HEK293 (cell line): ENCODE results near the gene CXXC1.

ENCODE experiments used
- CTCF ChIA-PET: fragments of 350-600 bp; formaldehyde crosslinking; extraction: SDS; loops from one replicate; lab custom pipeline; 2021; ENCODE audit warnings: antibody characterized with exemption; lab: Yijun Ruan, JAX
- POLR2A ChIA-PET: fragments of 300-600 bp; formaldehyde crosslinking; extraction: SDS; loops from one replicate; lab custom pipeline; 2020; ENCODE audit warnings: antibody characterized with exemption, inconsistent platforms; lab: Yijun Ruan, JAX
- H3K27ac ChIP-seq: fragments of 200-500 bp; sonication (Bioruptor generic); 2 replicates; pipeline ENCODE4 v1.5.1; 2014; ENCODE audit warnings: low read depth, low read length, control low read depth, inconsistent platforms; ENCODE audit errors: extremely low read depth
- H3K36me3 ChIP-seq, 2 experiments: fragments of 200-500 bp in 1 of 2; sonication (Bioruptor generic) in 1 of 2; 1 replicate in 1 of 2; 2 replicates in 1 of 2; pipeline ENCODE4 v1.5.1; 2014 to 2017; ENCODE audit warnings: inconsistent platforms in 2 of 2, low read length in 2 of 2; ENCODE audit not compliant: control insufficient read depth in 2 of 2, insufficient read depth in 1 of 2
- H3K4me1 ChIP-seq: fragments of 200-500 bp; sonication (Bioruptor generic); 2 replicates; pipeline ENCODE4 v1.5.1; 2014; ENCODE audit warnings: mild to moderate bottlenecking, low read length, inconsistent platforms; ENCODE audit not compliant: control insufficient read depth, insufficient read depth
- H3K4me3 ChIP-seq: 2 replicates; pipeline ENCODE4 v1.5.1; 2011; ENCODE audit warnings: low read depth, mild to moderate bottlenecking, control low read depth, low read length, moderate library complexity
- H3K9me3 ChIP-seq: fragments of 200-500 bp; sonication (Bioruptor generic); 2 replicates; pipeline ENCODE4 v1.5.1; 2014; ENCODE audit warnings: low read depth, low read length, inconsistent platforms; ENCODE audit not compliant: control insufficient read depth, insufficient read depth
- AEBP2 ChIP-seq: fragments of 450-650 bp; formaldehyde crosslinking; IDR thresholded peaks from 2 replicates; pipeline ENCODE4 v1.5.1; 2016; ENCODE audit warnings: missing biosample characterization, missing genetic modification characterization, borderline replicate concordance
- ATF2 ChIP-seq: fragments of 450-650 bp; formaldehyde crosslinking; IDR thresholded peaks from 2 replicates; pipeline ENCODE4 v1.5.1; 2016; ENCODE audit warnings: missing biosample characterization, missing genetic modification characterization, low read depth
- ELK4 ChIP-seq: IDR thresholded peaks from 2 replicates; pipeline ENCODE4 v1.6.1; 2011; ENCODE audit warnings: mild to moderate bottlenecking, low read depth, low read length, borderline replicate concordance
- HOXD13 ChIP-seq: sonication (generic); formaldehyde crosslinking; IDR thresholded peaks from 2 replicates; pipeline ENCODE4 v1.8.0; 2022; ENCODE audit warnings: missing genetic modification reagents, borderline replicate concordance
- IKZF3 ChIP-seq: fragments of 450-650 bp; IDR thresholded peaks from 2 replicates; pipeline ENCODE4 v1.5.0; 2018; ENCODE audit warnings: missing biosample characterization, mild to moderate bottlenecking, missing genetic modification characterization, moderate library complexity
- KLF17 ChIP-seq: fragments of 450-650 bp; formaldehyde crosslinking; IDR thresholded peaks from 2 replicates; pipeline ENCODE4 v1.5.1; 2016; ENCODE audit warnings: missing biosample characterization, missing genetic modification characterization
- MZF1 ChIP-seq: fragments of 450-650 bp; formaldehyde crosslinking; IDR thresholded peaks from 2 replicates; pipeline ENCODE4 v1.5.1; 2017; ENCODE audit warnings: missing biosample characterization, missing genetic modification characterization, borderline replicate concordance
- ZBTB44 ChIP-seq: fragments of 450-650 bp; IDR thresholded peaks from 2 replicates; pipeline ENCODE4 v1.5.1; 2018; ENCODE audit warnings: missing biosample characterization, mild to moderate bottlenecking, missing genetic modification characterization
- ZNF114 ChIP-seq: fragments of 450-650 bp; formaldehyde crosslinking; IDR thresholded peaks from 2 replicates; pipeline ENCODE4 v1.5.0; 2017; ENCODE audit warnings: missing biosample characterization, missing genetic modification characterization
- ZNF221 ChIP-seq: fragments of 450-650 bp; formaldehyde crosslinking; IDR thresholded peaks from 2 replicates; pipeline ENCODE4 v1.5.1; 2017; ENCODE audit warnings: missing biosample characterization, missing genetic modification characterization, borderline replicate concordance
- ZNF354C ChIP-seq: fragments of 450-650 bp; formaldehyde crosslinking; IDR thresholded peaks from 2 replicates; pipeline ENCODE4 v1.5.1; 2016; ENCODE audit warnings: missing biosample characterization, missing genetic modification characterization, low read depth, borderline replicate concordance
- ZNF530 ChIP-seq: fragments of 450-650 bp; formaldehyde crosslinking; IDR thresholded peaks from 2 replicates; pipeline ENCODE4 v1.5.1; 2016; ENCODE audit warnings: low read depth, missing biosample characterization, missing genetic modification characterization
- ZNF596 ChIP-seq: fragments of 450-650 bp; IDR thresholded peaks from 2 replicates; pipeline ENCODE4 v1.5.0; 2018; ENCODE audit warnings: missing biosample characterization, mild to moderate bottlenecking, missing genetic modification characterization, moderate library complexity
- ZSCAN30 ChIP-seq: fragments of 450-650 bp; IDR thresholded peaks from 2 replicates; pipeline ENCODE4 v1.5.1; 2018; ENCODE audit warnings: missing biosample characterization, mild to moderate bottlenecking, missing genetic modification characterization, moderate library complexity
- TF ChIP-seq, protein P1 (sequence below): fragments of 450-650 bp; formaldehyde crosslinking; IDR thresholded peaks from 2 replicates; pipeline ENCODE4 v1.5.1; 2016; ENCODE audit warnings: missing biosample characterization, missing genetic modification characterization, borderline replicate concordance
- TF ChIP-seq, protein P2 (sequence below): fragments of 450-650 bp; formaldehyde crosslinking; IDR thresholded peaks from 2 replicates; pipeline ENCODE4 v1.5.1; 2016; ENCODE audit warnings: missing biosample characterization, missing genetic modification characterization, borderline replicate concordance
- TF ChIP-seq, protein P3 (sequence below): fragments of 450-650 bp; formaldehyde crosslinking; IDR thresholded peaks from 2 replicates; pipeline ENCODE4 v1.5.1; 2017; ENCODE audit warnings: missing biosample characterization, missing genetic modification characterization

Gene CXXC1

DNA sequence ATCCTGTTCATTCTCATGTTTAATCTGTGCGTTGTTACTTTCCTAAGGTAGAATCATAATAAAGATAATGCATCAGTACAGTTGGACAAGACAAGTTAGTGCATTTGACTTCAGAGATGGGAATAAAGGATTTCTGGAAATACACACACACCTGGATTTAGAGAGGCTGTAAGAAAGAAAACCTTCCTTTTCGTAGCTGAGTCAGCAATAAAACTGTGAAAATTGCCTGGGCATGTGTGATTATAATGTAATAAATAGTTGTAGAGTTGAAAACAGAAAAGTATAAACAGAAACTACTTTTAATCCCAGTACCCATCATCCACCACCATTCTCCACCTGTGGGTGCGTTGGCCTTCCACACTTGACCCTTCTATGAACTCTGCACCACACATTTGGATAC, 36.6 kb downstream of the CXXC1 start (continued):
- TF ChIP-seq ZBTB44 (tag by site-specific recombination) (no peak), HOXD13 (CRISPR knock-in tag) (no peak), ZNF114 (tag by site-specific recombination) (no peak), ATF2 (tag by site-specific recombination) (no peak), ZNF221 (tag by site-specific recombination) (no peak), MZF1 (no peak), KLF17 (tag by site-specific recombination) (no peak), ELK4 (no peak)
- TF ChIP-seq, protein P1, sequence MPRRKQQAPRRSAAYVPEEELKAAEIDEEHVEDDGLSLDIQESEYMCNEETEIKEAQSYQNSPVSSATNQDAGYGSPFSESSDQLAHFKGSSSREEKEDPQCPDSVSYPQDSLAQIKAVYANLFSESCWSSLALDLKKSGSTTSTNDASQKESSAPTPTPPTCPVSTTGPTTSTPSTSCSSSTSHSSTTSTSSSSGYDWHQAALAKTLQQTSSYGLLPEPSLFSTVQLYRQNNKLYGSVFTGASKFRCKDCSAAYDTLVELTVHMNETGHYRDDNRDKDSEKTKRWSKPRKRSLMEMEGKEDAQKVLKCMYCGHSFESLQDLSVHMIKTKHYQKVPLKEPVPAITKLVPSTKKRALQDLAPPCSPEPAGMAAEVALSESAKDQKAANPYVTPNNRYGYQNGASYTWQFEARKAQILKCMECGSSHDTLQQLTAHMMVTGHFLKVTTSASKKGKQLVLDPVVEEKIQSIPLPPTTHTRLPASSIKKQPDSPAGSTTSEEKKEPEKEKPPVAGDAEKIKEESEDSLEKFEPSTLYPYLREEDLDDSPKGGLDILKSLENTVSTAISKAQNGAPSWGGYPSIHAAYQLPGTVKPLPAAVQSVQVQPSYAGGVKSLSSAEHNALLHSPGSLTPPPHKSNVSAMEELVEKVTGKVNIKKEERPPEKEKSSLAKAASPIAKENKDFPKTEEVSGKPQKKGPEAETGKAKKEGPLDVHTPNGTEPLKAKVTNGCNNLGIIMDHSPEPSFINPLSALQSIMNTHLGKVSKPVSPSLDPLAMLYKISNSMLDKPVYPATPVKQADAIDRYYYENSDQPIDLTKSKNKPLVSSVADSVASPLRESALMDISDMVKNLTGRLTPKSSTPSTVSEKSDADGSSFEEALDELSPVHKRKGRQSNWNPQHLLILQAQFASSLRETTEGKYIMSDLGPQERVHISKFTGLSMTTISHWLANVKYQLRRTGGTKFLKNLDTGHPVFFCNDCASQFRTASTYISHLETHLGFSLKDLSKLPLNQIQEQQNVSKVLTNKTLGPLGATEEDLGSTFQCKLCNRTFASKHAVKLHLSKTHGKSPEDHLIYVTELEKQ (tag by site-specific recombination): no peak

DNA sequence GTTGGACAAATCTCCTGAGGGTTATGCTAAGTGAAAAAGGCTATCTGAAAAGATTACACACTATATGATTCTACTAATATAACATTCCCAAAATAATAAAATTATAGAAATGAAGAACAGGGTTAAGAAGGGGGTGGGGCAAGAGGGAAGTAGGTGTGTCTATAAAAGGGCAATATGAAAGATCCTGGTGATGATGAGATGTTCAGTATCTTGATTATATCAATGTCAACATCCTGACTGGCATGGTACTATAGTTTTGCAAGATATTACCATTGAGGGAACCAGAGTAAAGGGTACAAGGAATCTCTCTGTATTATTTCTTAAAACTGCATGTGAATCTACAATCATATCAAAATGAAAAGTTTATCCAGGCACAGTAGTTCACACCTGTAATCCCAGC, 37.9 kb downstream of the CXXC1 start:
- H3K27ac ChIP-seq: no peak overlapping the region
- no peak overlapping the region for H3K4me3 ChIP-seq
- no peaks in the 10 kb centered on the region for H3K36me3 ChIP-seq
- H3K4me1 ChIP-seq: no peaks in the 10 kb centered on the region
- ChIA-PET CTCF (no interaction called here), POLR2A (no interaction called here)
- no peaks in the 10 kb centered on the region for H3K9me3 ChIP-seq
- TF ChIP-seq ZSCAN30 (no peak), ZNF596 (tag by site-specific recombination) (no peak), IKZF3 (no peak), ZNF530 (tag by site-specific recombination) (no peak), ZNF354C (tag by site-specific recombination) (no peak), AEBP2 (tag by site-specific recombination) (no peak)
- TF ChIP-seq, protein P2, sequence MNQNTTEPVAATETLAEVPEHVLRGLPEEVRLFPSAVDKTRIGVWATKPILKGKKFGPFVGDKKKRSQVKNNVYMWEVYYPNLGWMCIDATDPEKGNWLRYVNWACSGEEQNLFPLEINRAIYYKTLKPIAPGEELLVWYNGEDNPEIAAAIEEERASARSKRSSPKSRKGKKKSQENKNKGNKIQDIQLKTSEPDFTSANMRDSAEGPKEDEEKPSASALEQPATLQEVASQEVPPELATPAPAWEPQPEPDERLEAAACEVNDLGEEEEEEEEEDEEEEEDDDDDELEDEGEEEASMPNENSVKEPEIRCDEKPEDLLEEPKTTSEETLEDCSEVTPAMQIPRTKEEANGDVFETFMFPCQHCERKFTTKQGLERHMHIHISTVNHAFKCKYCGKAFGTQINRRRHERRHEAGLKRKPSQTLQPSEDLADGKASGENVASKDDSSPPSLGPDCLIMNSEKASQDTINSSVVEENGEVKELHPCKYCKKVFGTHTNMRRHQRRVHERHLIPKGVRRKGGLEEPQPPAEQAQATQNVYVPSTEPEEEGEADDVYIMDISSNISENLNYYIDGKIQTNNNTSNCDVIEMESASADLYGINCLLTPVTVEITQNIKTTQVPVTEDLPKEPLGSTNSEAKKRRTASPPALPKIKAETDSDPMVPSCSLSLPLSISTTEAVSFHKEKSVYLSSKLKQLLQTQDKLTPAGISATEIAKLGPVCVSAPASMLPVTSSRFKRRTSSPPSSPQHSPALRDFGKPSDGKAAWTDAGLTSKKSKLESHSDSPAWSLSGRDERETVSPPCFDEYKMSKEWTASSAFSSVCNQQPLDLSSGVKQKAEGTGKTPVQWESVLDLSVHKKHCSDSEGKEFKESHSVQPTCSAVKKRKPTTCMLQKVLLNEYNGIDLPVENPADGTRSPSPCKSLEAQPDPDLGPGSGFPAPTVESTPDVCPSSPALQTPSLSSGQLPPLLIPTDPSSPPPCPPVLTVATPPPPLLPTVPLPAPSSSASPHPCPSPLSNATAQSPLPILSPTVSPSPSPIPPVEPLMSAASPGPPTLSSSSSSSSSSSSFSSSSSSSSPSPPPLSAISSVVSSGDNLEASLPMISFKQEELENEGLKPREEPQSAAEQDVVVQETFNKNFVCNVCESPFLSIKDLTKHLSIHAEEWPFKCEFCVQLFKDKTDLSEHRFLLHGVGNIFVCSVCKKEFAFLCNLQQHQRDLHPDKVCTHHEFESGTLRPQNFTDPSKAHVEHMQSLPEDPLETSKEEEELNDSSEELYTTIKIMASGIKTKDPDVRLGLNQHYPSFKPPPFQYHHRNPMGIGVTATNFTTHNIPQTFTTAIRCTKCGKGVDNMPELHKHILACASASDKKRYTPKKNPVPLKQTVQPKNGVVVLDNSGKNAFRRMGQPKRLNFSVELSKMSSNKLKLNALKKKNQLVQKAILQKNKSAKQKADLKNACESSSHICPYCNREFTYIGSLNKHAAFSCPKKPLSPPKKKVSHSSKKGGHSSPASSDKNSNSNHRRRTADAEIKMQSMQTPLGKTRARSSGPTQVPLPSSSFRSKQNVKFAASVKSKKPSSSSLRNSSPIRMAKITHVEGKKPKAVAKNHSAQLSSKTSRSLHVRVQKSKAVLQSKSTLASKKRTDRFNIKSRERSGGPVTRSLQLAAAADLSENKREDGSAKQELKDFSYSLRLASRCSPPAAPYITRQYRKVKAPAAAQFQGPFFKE (tag by site-specific recombination): no peak
- TF ChIP-seq, protein P3, sequence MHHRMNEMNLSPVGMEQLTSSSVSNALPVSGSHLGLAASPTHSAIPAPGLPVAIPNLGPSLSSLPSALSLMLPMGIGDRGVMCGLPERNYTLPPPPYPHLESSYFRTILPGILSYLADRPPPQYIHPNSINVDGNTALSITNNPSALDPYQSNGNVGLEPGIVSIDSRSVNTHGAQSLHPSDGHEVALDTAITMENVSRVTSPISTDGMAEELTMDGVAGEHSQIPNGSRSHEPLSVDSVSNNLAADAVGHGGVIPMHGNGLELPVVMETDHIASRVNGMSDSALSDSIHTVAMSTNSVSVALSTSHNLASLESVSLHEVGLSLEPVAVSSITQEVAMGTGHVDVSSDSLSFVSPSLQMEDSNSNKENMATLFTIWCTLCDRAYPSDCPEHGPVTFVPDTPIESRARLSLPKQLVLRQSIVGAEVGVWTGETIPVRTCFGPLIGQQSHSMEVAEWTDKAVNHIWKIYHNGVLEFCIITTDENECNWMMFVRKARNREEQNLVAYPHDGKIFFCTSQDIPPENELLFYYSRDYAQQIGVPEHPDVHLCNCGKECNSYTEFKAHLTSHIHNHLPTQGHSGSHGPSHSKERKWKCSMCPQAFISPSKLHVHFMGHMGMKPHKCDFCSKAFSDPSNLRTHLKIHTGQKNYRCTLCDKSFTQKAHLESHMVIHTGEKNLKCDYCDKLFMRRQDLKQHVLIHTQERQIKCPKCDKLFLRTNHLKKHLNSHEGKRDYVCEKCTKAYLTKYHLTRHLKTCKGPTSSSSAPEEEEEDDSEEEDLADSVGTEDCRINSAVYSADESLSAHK (tag by site-specific recombination): no peak
